Upper lobe of left lung (tissue), 4 donors: ENCODE results near the gene OSER1.

Source experiments
- POLR2AphosphoS5 ChIP-seq, 2 donors: sonication (generic); formaldehyde crosslinking; IDR thresholded peaks; one replicate each; pipeline ENCODE4 v1.5.1; 2017; ENCODE audit warnings: antibody characterized with exemption in 2 of 2
- TF ChIP-seq, protein P1 (sequence below), 6 experiments: fragments of 450-650 bp in 4 of 6; fragments of 200-600 bp in 2 of 6; sonication (generic) in 2 of 6; IDR thresholded peaks; one replicate each; pipeline ENCODE4 v1.5.1; 2016 to 2019; ENCODE audit warnings: antibody characterized with exemption in 6 of 6

DNA sequence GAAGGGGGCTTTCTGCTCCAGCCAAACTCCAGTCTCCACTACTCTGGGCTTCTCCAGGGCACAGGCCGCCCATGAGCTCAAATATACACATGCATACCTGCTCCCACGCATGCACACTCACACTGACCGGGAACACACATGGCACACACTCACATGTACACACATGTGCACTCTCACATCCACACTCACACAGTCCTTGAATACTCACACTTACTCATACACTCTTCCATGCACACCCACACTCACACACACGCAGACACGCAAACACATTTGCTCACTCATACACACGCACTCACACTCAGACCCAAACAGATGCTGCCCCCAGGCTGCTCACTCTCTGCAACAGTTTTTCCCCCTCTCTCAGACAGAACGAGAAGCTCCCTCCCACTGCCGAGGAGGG, 43.5 kb upstream of the OSER1 start:
- TF ChIP-seq, protein P1, sequence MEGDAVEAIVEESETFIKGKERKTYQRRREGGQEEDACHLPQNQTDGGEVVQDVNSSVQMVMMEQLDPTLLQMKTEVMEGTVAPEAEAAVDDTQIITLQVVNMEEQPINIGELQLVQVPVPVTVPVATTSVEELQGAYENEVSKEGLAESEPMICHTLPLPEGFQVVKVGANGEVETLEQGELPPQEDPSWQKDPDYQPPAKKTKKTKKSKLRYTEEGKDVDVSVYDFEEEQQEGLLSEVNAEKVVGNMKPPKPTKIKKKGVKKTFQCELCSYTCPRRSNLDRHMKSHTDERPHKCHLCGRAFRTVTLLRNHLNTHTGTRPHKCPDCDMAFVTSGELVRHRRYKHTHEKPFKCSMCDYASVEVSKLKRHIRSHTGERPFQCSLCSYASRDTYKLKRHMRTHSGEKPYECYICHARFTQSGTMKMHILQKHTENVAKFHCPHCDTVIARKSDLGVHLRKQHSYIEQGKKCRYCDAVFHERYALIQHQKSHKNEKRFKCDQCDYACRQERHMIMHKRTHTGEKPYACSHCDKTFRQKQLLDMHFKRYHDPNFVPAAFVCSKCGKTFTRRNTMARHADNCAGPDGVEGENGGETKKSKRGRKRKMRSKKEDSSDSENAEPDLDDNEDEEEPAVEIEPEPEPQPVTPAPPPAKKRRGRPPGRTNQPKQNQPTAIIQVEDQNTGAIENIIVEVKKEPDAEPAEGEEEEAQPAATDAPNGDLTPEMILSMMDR (IDR thresholded peaks at IDR 0.05): no peak
- TF ChIP-seq POLR2AphosphoS5 (IDR thresholded peaks at IDR 0.05): no peak
